Measurements from ENCODE around the gene CDC26. TPM values are rescaled to one million over a fixed set of nuclear protein-coding genes. Genes with fewer than 3 reads are reported as not detected.

Gene CDC26
- 10 to 100 TPM; 27.5 to 44.2 TPM for total RNA-seq

DNA sequence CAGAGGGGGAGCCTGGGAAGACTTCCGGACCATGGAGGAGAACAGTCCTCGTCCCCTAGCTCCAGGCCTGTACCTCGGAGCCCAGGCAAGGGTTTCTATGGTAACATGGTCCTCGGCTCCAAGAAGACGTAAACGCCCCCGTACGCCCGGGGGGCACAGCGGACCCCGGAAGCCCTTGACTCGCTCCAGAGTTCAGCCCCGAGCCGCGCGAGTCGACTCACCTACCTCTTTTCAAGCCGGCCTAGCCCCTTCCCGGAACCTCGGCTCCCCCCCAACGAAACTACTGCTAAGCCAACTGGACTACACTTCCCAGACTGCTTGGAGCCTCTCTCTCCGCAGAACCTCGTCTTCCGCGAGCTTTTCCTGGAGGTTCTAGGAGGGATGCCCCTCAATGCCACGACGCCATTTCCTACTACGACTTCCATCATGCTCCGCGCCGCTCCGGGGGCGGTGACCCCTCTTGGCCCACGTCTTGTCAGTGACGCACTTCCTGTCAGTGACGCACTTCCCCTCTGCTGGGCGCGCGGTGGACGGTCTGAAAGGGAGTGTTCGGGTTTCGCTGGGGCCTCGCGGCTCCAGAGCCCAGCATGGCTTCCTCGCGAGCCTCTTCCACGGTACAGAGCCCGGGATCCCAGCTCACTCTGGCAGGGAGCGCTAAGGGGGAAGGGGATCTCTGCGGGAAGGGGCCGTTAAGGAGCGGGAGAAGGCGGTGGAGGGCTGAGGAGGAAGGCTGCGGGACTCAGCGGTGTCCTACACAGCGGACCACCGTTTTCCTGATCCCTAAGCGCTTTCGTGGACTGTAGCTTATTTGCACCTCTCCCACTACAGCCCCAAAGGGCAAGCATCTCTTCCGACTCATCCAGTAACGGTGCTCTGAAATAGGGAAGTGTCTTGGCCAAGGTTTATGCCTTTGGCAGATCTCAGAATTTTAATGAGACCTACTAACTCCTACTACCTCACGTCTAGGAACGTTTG lies at the start of gene CDC26, which contains the start of gene PRPF4:
Gene CDC26 (minus strand): TSS at position 416 of the 975 bp plus-strand sequence. CDS start 3,065 bp downstream, outside the sequence.
Gene PRPF4 (plus strand): TSS at position 502 of the 975 bp plus-strand sequence. CDS start 86 bp downstream, at position 588.
- H3K4me3 Mint-ChIP-seq = no peak within 1 kb of the TSS

DNA sequence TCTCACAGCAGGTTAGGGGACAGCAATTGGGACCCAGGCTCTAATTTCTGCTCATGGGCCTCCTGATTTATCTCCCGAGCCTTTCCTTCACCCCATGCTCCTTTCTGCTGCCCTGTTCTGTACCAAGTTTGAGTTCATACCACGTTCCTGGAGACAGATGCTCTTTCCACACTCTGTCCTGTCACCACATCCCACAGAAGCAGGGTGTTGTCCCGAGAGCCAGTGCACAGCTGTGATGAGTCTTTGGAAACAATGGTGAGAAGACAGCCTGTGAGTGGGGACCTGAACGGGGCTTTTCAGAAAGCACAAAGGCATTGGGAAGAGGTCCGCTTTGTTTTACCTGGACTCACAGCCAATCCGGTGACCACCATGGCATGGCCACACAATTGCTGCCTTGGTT lies 47.3 kb upstream of the CDC26 start:
- H3K4me3 Mint-ChIP-seq = no peak overlapping the region
- H3K36me3 Mint-ChIP-seq (ENCODE audit: low read depth) = no peaks in the 10 kb centered on the region
- intact Hi-C loops (cut with DNase I, micrococcal nuclease) = no loop called here
- H3K9me3 Mint-ChIP-seq (ENCODE audit: low read depth) = no peaks in the 10 kb centered on the region
- no peak overlapping the region for H3K27ac Mint-ChIP-seq
- no peak for DNase-seq
- H3K4me1 Mint-ChIP-seq = no peaks in the 10 kb centered on the region
- ATAC-seq = no peak
- H3K27me3 Mint-ChIP-seq = no peaks in the 10 kb centered on the region
- CTCF ChIA-PET = interaction anchor here (1.3 kb wide), 1 partner anchor 37 kb away, joined by 3 read pairs; no protein-coding TSS in a partner anchor
- POLR2A ChIA-PET = no interaction called here

More for the DNA sequence above, at the start of gene CDC26, which contains the start of gene PRPF4:
- Mint-ChIP-seq H3K4me1 (peaks cover 35% of the 10 kb centered on the region), H3K27ac (no peak within 1 kb of the TSS), H3K27me3 (no peaks in the 10 kb centered on the region), H3K36me3 (ENCODE audit: low read depth) (peaks cover 48% of the 10 kb centered on the region), H3K9me3 (ENCODE audit: low read depth) (no peaks in the 10 kb centered on the region)
- ATAC-seq (peak; percentile 91), DNase-seq (peak; percentile 98)
- intact Hi-C loops (cut with DNase I, micrococcal nuclease) = loop anchor here (1.0 to 10.0 kb wide), 16 partner anchors 54 to 1645 kb away; partner anchors contain the start of genes ALAD (in 2 of the 2), C9orf43 (in 2 of the 2), FKBP15 (in 2 of the 2) and POLE3 (in 2 of the 2)
- ChIA-PET CTCF (interaction anchor here (0.6 to 5.6 kb wide), 34 partner anchors 10 to 381 kb away, joined by 3 to 43 read pairs (median 5); partner anchors contain the start of genes ALAD, C9orf43, FKBP15 and POLE3), POLR2A (interaction anchor here (0.6 to 1.6 kb wide), 4 partner anchors 54 to 955 kb away, joined by 3 to 13 read pairs (median 4); partner anchors contain the start of genes C9orf43, FKBP15, POLE3 and SLC31A1)

DNA sequence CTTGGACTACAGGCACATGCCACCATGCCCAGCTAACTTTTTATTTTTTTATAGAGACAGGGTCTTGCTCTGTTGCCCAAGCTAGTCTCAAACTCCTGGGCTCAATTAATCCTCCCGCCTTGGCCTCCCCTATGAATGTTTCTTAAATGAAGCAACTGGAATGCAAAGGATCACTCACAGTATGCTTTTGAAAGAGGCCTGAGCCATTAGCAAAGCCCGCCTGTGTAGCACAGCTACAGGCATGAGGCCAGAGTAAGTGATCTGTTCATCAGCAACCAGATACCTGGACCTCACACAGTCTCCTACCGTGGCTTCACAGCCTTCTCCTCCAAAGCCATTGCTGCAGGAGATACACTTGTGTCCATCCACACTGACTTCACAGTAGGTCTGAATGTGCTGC lies 44.7 kb upstream of the CDC26 start:
- intact Hi-C loops (cut with DNase I, micrococcal nuclease) = no loop called here
- CTCF ChIA-PET = interaction anchor here (0.5 to 1.7 kb wide), 4 partner anchors 8 to 338 kb away, joined by 3 to 6 read pairs (median 4); no protein-coding TSS in a partner anchor
- Mint-ChIP-seq H3K9me3 (ENCODE audit: low read depth) (no peaks in the 10 kb centered on the region), H3K4me1 (no peaks in the 10 kb centered on the region), H3K4me3 (no peak overlapping the region), H3K27me3 (no peaks in the 10 kb centered on the region), H3K36me3 (ENCODE audit: low read depth) (no peaks in the 10 kb centered on the region), H3K27ac (no peak overlapping the region)
- DNase-seq (no peak), ATAC-seq (no peak)
- POLR2A ChIA-PET = no interaction called here

DNA sequence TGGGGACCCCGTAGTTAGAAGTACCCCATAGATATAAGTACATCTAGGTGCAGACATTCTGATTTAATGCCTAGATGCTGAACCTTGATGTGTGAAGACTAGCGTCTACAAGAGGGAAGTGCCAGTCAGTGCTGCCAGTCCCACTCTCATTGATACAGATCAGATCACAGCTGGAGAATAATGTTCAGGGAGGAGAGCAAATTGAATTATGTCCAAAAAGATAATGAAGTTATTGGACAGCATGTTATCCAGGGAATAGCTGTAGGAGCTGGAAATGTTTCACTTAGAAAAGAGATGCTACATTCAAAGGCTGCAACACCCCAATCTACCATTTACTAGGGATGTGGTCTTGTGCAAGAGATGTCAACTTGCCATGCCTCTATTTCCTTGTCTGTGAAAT lies 43.7 kb upstream of the CDC26 start:
- Mint-ChIP-seq H3K9me3 (ENCODE audit: low read depth) (no peaks in the 10 kb centered on the region), H3K4me3 (no peak overlapping the region), H3K27ac (no peak overlapping the region), H3K27me3 (no peaks in the 10 kb centered on the region), H3K4me1 (no peaks in the 10 kb centered on the region), H3K36me3 (ENCODE audit: low read depth) (no peaks in the 10 kb centered on the region)
- intact Hi-C loops (cut with DNase I, micrococcal nuclease) = no loop called here
- ATAC-seq (no peak), DNase-seq (no peak)
- ChIA-PET POLR2A (no interaction called here), CTCF (interaction anchor here (0.6 to 1.7 kb wide), 5 partner anchors 9 to 339 kb away, joined by 3 to 6 read pairs (median 5); partner anchors contain the start of gene WDR31)

DNA sequence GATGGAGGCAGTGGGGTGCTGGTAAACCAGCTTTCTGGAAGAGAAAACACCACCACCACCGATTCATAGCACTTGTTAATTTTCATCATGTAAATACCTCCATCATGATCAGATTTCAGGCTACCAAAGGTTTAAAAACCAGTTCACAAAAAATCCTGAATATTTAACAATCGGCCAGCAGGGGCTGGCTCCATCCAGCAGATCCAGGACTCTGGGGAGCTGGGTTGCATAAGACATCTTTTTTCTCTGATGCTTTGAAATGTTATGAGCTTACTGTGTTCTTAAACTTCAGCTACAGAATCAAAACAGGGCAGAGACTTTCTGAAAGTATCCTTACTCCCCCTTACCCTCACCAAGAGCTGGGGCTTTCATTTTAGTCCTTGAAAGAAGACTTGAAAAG lies 42.4 kb upstream of the CDC26 start:
- POLR2A ChIA-PET = interaction anchor here (0.5 kb wide), 1 partner anchor 44 kb away, joined by 3 read pairs; no protein-coding TSS in a partner anchor
- ATAC-seq = no peak
- Mint-ChIP-seq H3K27me3 (no peaks in the 10 kb centered on the region), H3K27ac (no peak overlapping the region), H3K4me3 (no peak overlapping the region), H3K4me1 (no peaks in the 10 kb centered on the region), H3K36me3 (ENCODE audit: low read depth) (no peaks in the 10 kb centered on the region), H3K9me3 (ENCODE audit: low read depth) (no peaks in the 10 kb centered on the region)
- intact Hi-C loops (cut with DNase I, micrococcal nuclease) = no loop called here
- no peak for DNase-seq
- CTCF ChIA-PET = interaction anchor here (1.0 to 1.7 kb wide), 3 partner anchors 9 to 26 kb away, joined by 3 to 5 read pairs (median 3); partner anchors contain the start of gene WDR31

DNA sequence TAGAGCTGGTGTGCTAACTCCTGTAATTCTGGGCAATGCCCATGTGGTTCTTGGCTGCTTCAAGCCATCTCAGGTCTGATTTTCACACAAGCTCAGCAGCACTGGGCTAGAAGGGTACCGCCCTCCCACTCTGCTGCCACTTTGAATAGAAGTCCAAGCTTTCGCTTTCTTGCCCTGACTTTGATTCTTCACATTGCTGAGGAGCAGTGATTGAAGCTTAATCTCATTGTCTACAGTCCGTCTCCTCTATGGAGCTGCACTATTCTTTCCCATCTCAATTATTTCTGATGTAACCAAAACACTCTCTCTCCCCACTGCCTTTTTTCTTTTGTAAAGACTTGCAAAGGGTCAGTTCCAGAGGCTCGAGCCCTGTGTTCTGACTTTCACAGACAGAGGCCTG lies 40.7 kb upstream of the CDC26 start:
- Mint-ChIP-seq H3K27me3 (no peaks in the 10 kb centered on the region), H3K4me1 (no peaks in the 10 kb centered on the region), H3K9me3 (ENCODE audit: low read depth) (no peaks in the 10 kb centered on the region), H3K27ac (no peak overlapping the region), H3K4me3 (no peak overlapping the region), H3K36me3 (ENCODE audit: low read depth) (no peaks in the 10 kb centered on the region)
- ChIA-PET POLR2A (interaction anchor here (0.5 kb wide), 1 partner anchor 971 kb away, joined by 5 read pairs; no protein-coding TSS in a partner anchor), CTCF (interaction anchor here (0.7 to 1.0 kb wide), 2 partner anchors 34 to 85 kb away, joined by 3 read pairs; partner anchors contain the start of gene ALAD)
- DNase-seq = no peak
- ATAC-seq = no peak
- intact Hi-C loops (cut with DNase I, micrococcal nuclease) = no loop called here

DNA sequence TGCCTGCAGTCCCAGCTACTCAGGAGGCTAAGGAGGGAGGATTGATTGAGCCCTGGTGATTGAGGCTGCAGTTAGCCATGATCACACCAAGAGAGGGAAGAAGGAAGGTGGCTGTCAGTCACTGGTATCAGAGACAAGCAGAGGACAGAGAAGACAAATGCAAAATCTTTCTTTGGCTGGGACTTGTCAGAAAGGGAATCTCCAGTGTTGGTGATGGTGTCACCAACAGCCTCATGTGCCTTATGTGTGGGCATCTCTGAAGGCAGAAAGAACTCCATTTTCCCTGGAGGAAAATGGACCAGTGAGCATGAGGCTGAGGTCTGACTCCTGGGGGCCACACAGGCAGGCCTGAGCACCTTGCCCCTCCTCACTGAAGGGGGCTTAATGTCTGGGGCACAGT lies 39.9 kb upstream of the CDC26 start:
- H3K4me1 Mint-ChIP-seq = no peaks in the 10 kb centered on the region
- CTCF ChIA-PET = interaction anchor here (0.6 kb wide), 1 partner anchor 95 kb away, joined by 3 read pairs; the partner anchor contains the start of genes C9orf43 and POLE3
- POLR2A ChIA-PET = no interaction called here
- no peak for ATAC-seq
- H3K9me3 Mint-ChIP-seq (ENCODE audit: low read depth) = no peaks in the 10 kb centered on the region
- H3K4me3 Mint-ChIP-seq = no peak overlapping the region
- no peak for DNase-seq
- intact Hi-C loops (cut with DNase I, micrococcal nuclease) = no loop called here
- H3K27ac Mint-ChIP-seq = no peak overlapping the region
- H3K27me3 Mint-ChIP-seq = no peaks in the 10 kb centered on the region
- H3K36me3 Mint-ChIP-seq (ENCODE audit: low read depth) = no peaks in the 10 kb centered on the region

DNA sequence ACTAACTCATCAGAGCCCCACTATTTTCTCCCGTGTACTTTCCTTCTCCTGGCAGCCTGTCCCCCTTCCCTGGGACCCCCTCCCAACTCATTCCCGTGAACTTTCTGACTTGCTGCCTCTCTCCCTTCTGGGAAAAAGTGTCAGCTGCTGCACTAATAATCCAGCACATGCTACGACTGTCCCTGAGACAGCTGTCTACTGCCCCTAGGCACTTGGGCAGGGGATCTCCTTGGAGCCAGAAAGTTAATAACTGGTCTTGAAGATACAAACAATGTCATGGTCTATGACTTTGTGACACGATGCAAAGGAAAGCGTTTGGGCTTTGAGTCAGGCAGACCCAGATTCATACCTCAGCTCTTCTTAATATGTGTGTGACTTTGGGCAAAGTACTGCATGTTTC lies 37.9 kb upstream of the CDC26 start:
- no peak overlapping the region for H3K4me3 Mint-ChIP-seq
- H3K9me3 Mint-ChIP-seq (ENCODE audit: low read depth) = no peaks in the 10 kb centered on the region
- intact Hi-C loops (cut with DNase I, micrococcal nuclease) = no loop called here
- no peaks in the 10 kb centered on the region for H3K4me1 Mint-ChIP-seq
- DNase-seq = no peak
- H3K27ac Mint-ChIP-seq = no peak overlapping the region
- no peaks in the 10 kb centered on the region for H3K27me3 Mint-ChIP-seq
- no peak for ATAC-seq
- ChIA-PET POLR2A (no interaction called here), CTCF (interaction anchor here (1.3 to 1.8 kb wide), 2 partner anchors 14 to 343 kb away, joined by 3 to 4 read pairs; no protein-coding TSS in a partner anchor)
- no peaks in the 10 kb centered on the region for H3K36me3 Mint-ChIP-seq (ENCODE audit: low read depth)

DNA sequence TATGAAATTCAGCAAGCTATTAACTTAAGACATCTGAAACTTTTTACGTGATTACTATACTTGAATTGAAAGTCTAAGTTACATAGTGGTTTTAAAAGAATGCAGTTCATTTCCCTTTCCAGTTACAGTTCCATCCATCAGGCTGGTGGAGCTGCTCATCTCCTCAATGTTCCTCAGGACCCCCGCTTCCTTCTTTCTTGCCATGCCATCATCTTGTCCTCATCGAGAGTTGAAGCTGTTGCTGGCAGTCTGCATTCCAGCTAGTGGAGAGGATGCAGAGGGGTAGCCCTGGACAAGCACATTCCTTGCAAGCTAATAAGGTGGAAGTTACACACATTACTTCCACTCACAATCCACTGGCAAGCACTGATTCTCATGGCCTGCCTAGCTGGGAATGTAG lies 36.6 kb upstream of the CDC26 start:
- CTCF ChIA-PET = interaction anchor here (0.7 to 1.8 kb wide), 4 partner anchors 15 to 344 kb away, joined by 3 to 5 read pairs (median 4); no protein-coding TSS in a partner anchor
- no peaks in the 10 kb centered on the region for H3K4me1 Mint-ChIP-seq
- no peaks in the 10 kb centered on the region for H3K9me3 Mint-ChIP-seq (ENCODE audit: low read depth)
- ATAC-seq (no peak), DNase-seq (no peak)
- H3K36me3 Mint-ChIP-seq (ENCODE audit: low read depth) = no peaks in the 10 kb centered on the region
- no peak overlapping the region for H3K4me3 Mint-ChIP-seq
- no peaks in the 10 kb centered on the region for H3K27me3 Mint-ChIP-seq
- H3K27ac Mint-ChIP-seq = no peak overlapping the region
- POLR2A ChIA-PET = interaction anchor here (0.6 to 0.8 kb wide), 2 partner anchors 15 to 28 kb away, joined by 3 read pairs; partner anchors contain the start of gene WDR31
- intact Hi-C loops (cut with DNase I, micrococcal nuclease) = no loop called here

DNA sequence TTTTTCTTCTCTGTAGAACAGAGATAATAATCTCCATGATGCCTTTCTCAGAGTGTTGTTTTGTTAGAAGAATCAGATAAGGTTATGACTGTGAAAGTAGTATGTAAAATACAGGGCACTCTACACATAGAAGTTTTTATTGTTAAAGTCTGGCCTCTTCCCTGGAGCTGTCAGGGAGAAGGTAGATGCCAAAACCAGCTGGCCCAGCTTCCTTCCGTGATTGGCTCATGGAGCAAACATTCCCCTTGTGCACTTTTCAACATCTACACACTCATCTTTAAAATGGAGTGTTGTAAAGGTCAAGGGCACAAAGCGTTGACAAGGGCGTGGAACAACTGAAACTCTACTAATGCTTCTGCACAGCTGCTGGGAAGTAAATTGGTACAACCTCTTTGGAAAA lies 35.2 kb upstream of the CDC26 start:
- Mint-ChIP-seq H3K27ac (no peak overlapping the region), H3K27me3 (no peaks in the 10 kb centered on the region), H3K9me3 (ENCODE audit: low read depth) (no peaks in the 10 kb centered on the region), H3K4me1 (no peaks in the 10 kb centered on the region), H3K4me3 (no peak overlapping the region), H3K36me3 (ENCODE audit: low read depth) (no peaks in the 10 kb centered on the region)
- ChIA-PET POLR2A (no interaction called here), CTCF (interaction anchor here (0.6 to 1.5 kb wide), 10 partner anchors 9 to 347 kb away, joined by 3 to 6 read pairs (median 3); no protein-coding TSS in a partner anchor)
- ATAC-seq (no peak), DNase-seq (no peak)
- intact Hi-C loops (cut with DNase I, micrococcal nuclease) = no loop called here

DNA sequence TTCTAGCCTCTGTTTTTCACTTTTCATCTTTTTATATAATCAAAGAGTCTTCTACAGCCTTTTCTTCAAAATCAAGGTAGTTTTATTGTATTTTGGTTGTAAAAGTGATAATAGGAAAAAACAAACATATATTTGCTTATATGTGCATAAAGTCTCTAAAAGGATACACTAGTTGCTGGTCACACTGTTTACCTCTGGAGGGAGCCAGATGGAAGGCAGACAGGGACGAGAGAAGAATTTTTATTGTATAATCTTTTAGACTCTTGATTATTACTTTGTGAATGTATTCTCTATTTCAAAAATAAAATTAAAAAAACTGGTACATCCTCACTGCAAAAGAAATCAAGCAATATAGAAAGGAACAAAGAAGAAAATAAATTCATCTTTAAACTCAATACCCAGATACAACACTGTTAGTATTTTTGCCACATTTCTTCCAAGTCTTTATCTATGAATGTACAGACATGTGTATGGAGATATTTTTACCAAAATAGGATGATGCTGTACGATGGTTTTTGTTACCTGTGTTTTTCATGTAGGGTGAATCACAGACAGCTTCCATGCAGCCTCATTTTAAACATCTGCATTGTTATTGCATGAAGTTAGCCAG lies 33.9 kb upstream of the CDC26 start:
- H3K4me3 Mint-ChIP-seq = no peak overlapping the region
- no peaks in the 10 kb centered on the region for H3K36me3 Mint-ChIP-seq (ENCODE audit: low read depth)
- no peaks in the 10 kb centered on the region for H3K9me3 Mint-ChIP-seq (ENCODE audit: low read depth)
- peak; percentile 65 for ATAC-seq
- no peaks in the 10 kb centered on the region for H3K4me1 Mint-ChIP-seq
- no peaks in the 10 kb centered on the region for H3K27me3 Mint-ChIP-seq
- ChIA-PET POLR2A (no interaction called here), CTCF (interaction anchor here (1.2 to 1.4 kb wide), 6 partner anchors 37 to 347 kb away, joined by 3 to 6 read pairs (median 3); no protein-coding TSS in a partner anchor)
- no peak overlapping the region for H3K27ac Mint-ChIP-seq
- intact Hi-C loops (cut with DNase I, micrococcal nuclease) = loop anchor here (1.0 to 5.0 kb wide), 4 partner anchors 91 to 349 kb away; partner anchors contain the start of gene ALAD (in 1 of the 2)
- peak; percentile 42 for DNase-seq
